ENCODE data around the gene CORO2B.

The CORO2B gene

GRCh38 chr15:68609629-68610028 lies 30.8 kb downstream of the CORO2B start:
- DNase-seq (ENCODE audit: low read depth), result no peak

- no peak for DNase-seq (ENCODE audit: low read depth)
Measured at GRCh38 chr15:68610825-68611224, 32.0 kb downstream of the CORO2B start.

- DNase-seq (ENCODE audit: low read depth), result no peak
Measured at GRCh38 chr15:68612503-68612902, 33.7 kb downstream of the CORO2B start.

- DNase-seq (ENCODE audit: low read depth), result no peak
Measured at GRCh38 chr15:68612979-68613740, 34.4 kb downstream of the CORO2B start.

- DNase-seq (ENCODE audit: low read depth), result no peak
Measured at GRCh38 chr15:68614286-68615035, 35.7 kb downstream of the CORO2B start.

- DNase-seq (ENCODE audit: low read depth), result no peak
Measured at GRCh38 chr15:68615301-68615700, 36.5 kb downstream of the CORO2B start.

- DNase-seq (ENCODE audit: low read depth), result no peak
Measured at GRCh38 chr15:68615811-68616210, 37.0 kb downstream of the CORO2B start.

- no peak for DNase-seq (ENCODE audit: low read depth)
Measured at GRCh38 chr15:68616397-68616796, 37.6 kb downstream of the CORO2B start.

- no peak for DNase-seq (ENCODE audit: low read depth)
Measured at GRCh38 chr15:68617001-68617400, 38.2 kb downstream of the CORO2B start.

- no peak for DNase-seq (ENCODE audit: low read depth)
Measured at GRCh38 chr15:68617777-68618176, 39.0 kb downstream of the CORO2B start.

- DNase-seq (ENCODE audit: low read depth), result no peak
Measured at GRCh38 chr15:68618394-68618793, 39.6 kb downstream of the CORO2B start.

GRCh38 chr15:68618908-68619698 lies 40.3 kb downstream of the CORO2B start:
- DNase-seq (ENCODE audit: low read depth), result no peak

- DNase-seq (ENCODE audit: low read depth), result no peak
Measured at GRCh38 chr15:68620721-68621527, 42.1 kb downstream of the CORO2B start.

- no peak for DNase-seq (ENCODE audit: low read depth)
Measured at GRCh38 chr15:68621535-68621934, 42.7 kb downstream of the CORO2B start.

- DNase-seq (ENCODE audit: low read depth), result no peak
Measured at GRCh38 chr15:68623301-68623892, 44.6 kb downstream of the CORO2B start.

GRCh38 chr15:68625853-68626252 lies 47.1 kb downstream of the CORO2B start:
- no peak for DNase-seq (ENCODE audit: low read depth)

GRCh38 chr15:68626283-68626682 lies 47.5 kb downstream of the CORO2B start:
- DNase-seq (ENCODE audit: low read depth), result no peak

GRCh38 chr15:68626739-68627138 lies 47.9 kb downstream of the CORO2B start:
- no peak for DNase-seq (ENCODE audit: low read depth)

GRCh38 chr15:68627476-68627875 lies 48.7 kb downstream of the CORO2B start:
- no peak for DNase-seq (ENCODE audit: low read depth)

- DNase-seq (ENCODE audit: low read depth), result no peak
Measured at GRCh38 chr15:68627995-68628394, 49.2 kb downstream of the CORO2B start.

GRCh38 chr15:68629519-68630210 lies 50.9 kb downstream of the CORO2B start:
- no peak for DNase-seq (ENCODE audit: low read depth)
